ENCODE results near the gene SHMT2. TPM values are rescaled to one million over a fixed set of nuclear protein-coding genes. Genes with fewer than 3 reads are reported as not detected.

SHMT2 gene
- total and polyA plus RNA-seq, 2 of the 13 experiments (the other 11 are each of a cell fraction or from before 2014, with no cell fraction given) = 181 to 393 TPM

GRCh38 chr12:57263096-57263495, 33.6 kb downstream of the SHMT2 start:
- POLR2A ChIA-PET = no interaction called here
- Histone ChIP-seq H3K4me3 (replicated peaks in 1 of 3; ENCODE audit: insufficient read depth in 1 of 3, low read depth in 2 of 3, low read length in 3 of 3) (no peak overlapping the region), H3K9ac (ENCODE audit: insufficient read depth, low read depth, low read length) (no peak overlapping the region), H3K27me3 (ENCODE audit: control insufficient read depth in 1 of 2, insufficient read depth in 2 of 2, low read length in 2 of 2) (no peaks in the 10 kb centered on the region), H4K20me1 (ENCODE audit: insufficient read depth, low read length) (no peaks in the 10 kb centered on the region), H3K4me2 (ENCODE audit: low read depth, low read length) (no peak overlapping the region), H3K4me1 (ENCODE audit: insufficient read depth, low read length) (peaks cover 13% of the 10 kb centered on the region), H3K9me3 (ENCODE audit: low read length) (no peaks in the 10 kb centered on the region), H2AFZ (ENCODE audit: low read length) (no peak overlapping the region), H3K79me2 (ENCODE audit: insufficient read depth, low read length) (no peaks in the 10 kb centered on the region), H3K36me3 (replicated peaks in 1 of 2; ENCODE audit: control insufficient read depth in 1 of 2, insufficient read depth in 2 of 2, low read length in 2 of 2) (peaks cover 9 to 34% of the 10 kb centered on the region in 2 experiments), H3K27ac (ENCODE audit: extremely low read length, insufficient read depth, low read length) (no peak overlapping the region)
- 97% methylated on average over 2 of the region's 2 CpGs for WGBS (ENCODE audit: low lambda C conversion rate)
- DNase-seq (ENCODE audit: low spot score) (no peak), FAIRE-seq (no peak), ATAC-seq (no peak)
- intact Hi-C loops (cut with micrococcal nuclease; ENCODE audit: unreplicated experiment) = loop anchor here (5.0 kb wide), 1 partner anchor 189 kb away; no protein-coding TSS in a partner anchor
- CTCF ChIA-PET (ENCODE audit: low intra/inter-chr PET ratio, low total read pairs) = interaction anchor here (1.3 to 1.4 kb wide), 2 partner anchors 14 to 199 kb away, joined by 4 to 8 read pairs; no protein-coding TSS in a partner anchor
- no TSS peak for BruUV-seq (replicated peaks)
- in situ Hi-C loops (cut with HindIII; ENCODE audit: extremely low pct_ligation_motif_present, low pct_unique_long_range_greater_than_20kb) = loop anchor here (5.0 kb wide), 1 partner anchor 194 kb away; the partner anchor contains the start of genes GLI1 and INHBE
- no peak for TF ChIP-seq ZNF609 (CRISPR knock-in tag; IDR thresholded peaks at IDR 0.05; ENCODE audit: borderline replicate concordance)
- TF ChIP-seq GABPB1 (CRISPR knock-in tag; IDR thresholded peaks at IDR 0.05) = no peak
- TF ChIP-seq ATRX (CRISPR knock-in tag; IDR thresholded peaks at IDR 0.05; ENCODE audit: borderline replicate concordance) = no peak
- no peak for TF ChIP-seq ZNF547 (CRISPR knock-in tag; IDR thresholded peaks at IDR 0.05)
- no peak for TF ChIP-seq TOPORS (CRISPR knock-in tag; IDR thresholded peaks at IDR 0.05)
- no peak for TF ChIP-seq NFIB (CRISPR knock-in tag; IDR thresholded peaks at IDR 0.05; ENCODE audit: borderline replicate concordance)
- TF ChIP-seq AKNA (CRISPR knock-in tag; IDR thresholded peaks at IDR 0.05; ENCODE audit: borderline replicate concordance) = no peak
- TF ChIP-seq ZNF30 (CRISPR knock-in tag; IDR thresholded peaks at IDR 0.05) = no peak
- TF ChIP-seq, protein P1, sequence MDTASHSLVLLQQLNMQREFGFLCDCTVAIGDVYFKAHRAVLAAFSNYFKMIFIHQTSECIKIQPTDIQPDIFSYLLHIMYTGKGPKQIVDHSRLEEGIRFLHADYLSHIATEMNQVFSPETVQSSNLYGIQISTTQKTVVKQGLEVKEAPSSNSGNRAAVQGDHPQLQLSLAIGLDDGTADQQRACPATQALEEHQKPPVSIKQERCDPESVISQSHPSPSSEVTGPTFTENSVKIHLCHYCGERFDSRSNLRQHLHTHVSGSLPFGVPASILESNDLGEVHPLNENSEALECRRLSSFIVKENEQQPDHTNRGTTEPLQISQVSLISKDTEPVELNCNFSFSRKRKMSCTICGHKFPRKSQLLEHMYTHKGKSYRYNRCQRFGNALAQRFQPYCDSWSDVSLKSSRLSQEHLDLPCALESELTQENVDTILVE (CRISPR knock-in tag; IDR thresholded peaks at IDR 0.05) = no peak
- TF ChIP-seq ONECUT2 (CRISPR knock-in tag; IDR thresholded peaks at IDR 0.05) = no peak
- TF ChIP-seq NR3C1 (CRISPR knock-in tag; IDR thresholded peaks at IDR 0.05) = no peak
- TF ChIP-seq SMARCC2 (IDR thresholded peaks at IDR 0.05) = no peak
- TF ChIP-seq ZNF766 (CRISPR knock-in tag; IDR thresholded peaks at IDR 0.05; ENCODE audit: borderline replicate concordance) = no peak

Data from HepG2 (cell line).